B cell (primary cell): Measurements from ENCODE around the gene ESRRB. TPM values are rescaled to one million over a fixed set of nuclear protein-coding genes. Genes with fewer than 3 reads are reported as not detected.

Experiments
- ATAC-seq: fragments of 200-7000 bp; cut with Tn5 transposase; one replicate; pipeline ENCODE4 v1.10.0; 2021; ENCODE audit warnings: low read depth, mild to moderate bottlenecking, moderate number of reproducible peaks, moderate library complexity
- CTCF ChIA-PET: fragments of 350-600 bp; sonication (Branson Sonifier 250); formaldehyde crosslinking; loops from one replicate; lab custom pipeline; 2021; ENCODE audit warnings: antibody characterized with exemption, inconsistent platforms; lab: Charles Lee
- POLR2A ChIA-PET: fragments of 350-600 bp; sonication (Branson Sonifier 250); formaldehyde crosslinking; loops from one replicate; lab custom pipeline; 2021; ENCODE audit warnings: antibody characterized with exemption; lab: Charles Lee
- DNase-seq: peaks from one replicate; pipeline ENCODE4 v3.0.0; 2013
- H2AFZ ChIP-seq: 2 replicates; pipeline ENCODE4 v1.6.1; 2012; ENCODE audit warnings: mild to moderate bottlenecking, low read depth, low read length; ENCODE audit not compliant: insufficient read depth, poor library complexity, severe bottlenecking
- H3K27ac ChIP-seq, 2 donors: 1 replicate in 1 of 2; 2 replicates in 1 of 2; pipeline ENCODE4 v1.5.1; 2012 to 2013; ENCODE audit warnings: low read length in 2 of 2, mild to moderate bottlenecking in 2 of 2, moderate library complexity in 1 of 2
- H3K27me3 ChIP-seq, 4 experiments: fragments of 200-600 bp in 1 of 4; sonication (generic) in 1 of 4; replicated peaks in 1 of 4; 1 replicate in 2 of 4; 2 replicates in 2 of 4; pipeline versions ENCODE4 v1.6.1 to v1.7.0; 2013 to 2016; ENCODE audit warnings: low read length in 3 of 4, mild to moderate bottlenecking in 2 of 4, mixed read lengths in 1 of 4, moderate library complexity in 1 of 4; ENCODE audit not compliant: insufficient read depth in 4 of 4, control insufficient read depth in 3 of 4; ENCODE audit errors: control extremely low read depth in 1 of 4
- H3K36me3 ChIP-seq, 2 experiments: replicated peaks in 1 of 2; 1 replicate in 1 of 2; 2 replicates in 1 of 2; pipeline versions ENCODE4 v1.6.1 to v1.7.1; 2013; ENCODE audit warnings: low read length in 1 of 2; ENCODE audit not compliant: insufficient read depth in 2 of 2, control insufficient read depth in 1 of 2; ENCODE audit errors: control extremely low read depth in 1 of 2, extremely low read depth in 1 of 2
- H3K4me1 ChIP-seq, 2 donors: fragments of 200-600 bp in 1 of 2; sonication (generic) in 1 of 2; 1 replicate in 1 of 2; 2 replicates in 1 of 2; pipeline versions ENCODE4 v1.5.1 to v1.6.1; 2013 to 2017; ENCODE audit warnings: low read length in 2 of 2; ENCODE audit not compliant: control insufficient read depth in 2 of 2, insufficient read depth in 2 of 2
- H3K4me2 ChIP-seq: replicated peaks from 2 replicates; pipeline ENCODE3; 2012; ENCODE audit warnings: mild to moderate bottlenecking, low read depth, low read length; ENCODE audit not compliant: poor library complexity, severe bottlenecking
- H3K4me3 ChIP-seq, 5 experiments: fragments of 200-600 bp in 1 of 5; sonication (generic) in 1 of 5; 1 replicate in 3 of 5; 2 replicates in 2 of 5; pipeline versions ENCODE4 v1.5.1 to v1.7.0; 2011 to 2016; ENCODE audit warnings: low read length in 4 of 5, mild to moderate bottlenecking in 4 of 5, low read depth in 2 of 5, control low read depth in 1 of 5, moderate library complexity in 1 of 5; ENCODE audit not compliant: insufficient read depth in 1 of 5; ENCODE audit errors: control extremely low read depth in 1 of 5, extremely low read depth in 1 of 5
- H3K79me2 ChIP-seq: fragments of 200-600 bp; sonication (generic); one replicate; pipeline ENCODE4 v1.6.0; 2016; ENCODE audit warnings: low read length; ENCODE audit not compliant: control insufficient read depth, insufficient read depth
- H3K9ac ChIP-seq: fragments of 200-600 bp; sonication (generic); 2 replicates; pipeline ENCODE4 v1.6.1; 2017; ENCODE audit warnings: mild to moderate bottlenecking, low read length, moderate library complexity
- H3K9me3 ChIP-seq, 3 donors: one replicate each; pipeline versions ENCODE4 v1.6.1 to v1.7.1; 2013; ENCODE audit warnings: low read length in 2 of 3; ENCODE audit not compliant: control insufficient read depth in 2 of 3, insufficient read depth in 1 of 3; ENCODE audit errors: control extremely low read depth in 1 of 3
- H4K20me1 ChIP-seq: 2 replicates; pipeline ENCODE4 v1.6.0; 2012; ENCODE audit warnings: mild to moderate bottlenecking, low read length; ENCODE audit not compliant: insufficient read depth, control insufficient read depth, poor library complexity, severe bottlenecking
- H3K27ac Mint-ChIP-seq: one replicate; pipeline ENCODE4 v1.8.0; 2021; ENCODE audit warnings: mixed read lengths
- H3K27me3 Mint-ChIP-seq: one replicate; pipeline ENCODE4 v1.8.0; 2021; ENCODE audit warnings: mixed read lengths
- H3K4me1 Mint-ChIP-seq: one replicate; pipeline ENCODE4 v1.8.0; 2021; ENCODE audit warnings: mixed read lengths
- H3K4me3 Mint-ChIP-seq: one replicate; pipeline ENCODE4 v1.8.0; 2021; ENCODE audit warnings: mixed read lengths
- H3K9me3 Mint-ChIP-seq: one replicate; pipeline ENCODE4 v1.8.0; 2022; ENCODE audit warnings: mixed read lengths; ENCODE audit not compliant: insufficient read depth
- CTCF ChIP-seq: fragments of 200-600 bp; IDR thresholded peaks from one replicate; pipeline ENCODE4 v1.8.0; 2022; ENCODE audit warnings: antibody characterized with exemption, mild to moderate bottlenecking
- EZH2 ChIP-seq: IDR thresholded peaks from 2 replicates; pipeline ENCODE4 v1.6.1; 2012; ENCODE audit warnings: borderline replicate concordance, low read depth, mild to moderate bottlenecking, moderate library complexity, low read length; ENCODE audit not compliant: insufficient read depth, poor library complexity, severe bottlenecking
- WGBS: methylation state at CpG from one replicate; pipeline ENCODE4 v1.1.5; 2013; ENCODE audit warnings: missing lambda C conversion rate; ENCODE audit not compliant: insufficient coverage; 5-methylcytosine and 5-hydroxymethylcytosine counted together
- intact Hi-C: fragments of 100-400 bp; cut with micrococcal nuclease; formaldehyde crosslinking; loops from one replicate; pipeline ENCODE4 v1.10.0; 2022
- polyA plus RNA-seq: library from polyadenylated mRNA; depleted of rRNA; stranded (reverse); fragments of >200 nt; gene quantifications from 2 replicates; pipeline ENCODE4 v1.2.3, GENCODE V29; 2012
- total RNA-seq, 2 donors: library from RNA; stranded (reverse); fragments of 120-200 nt in 1 of 2; gene quantifications; 1 replicate in 1 of 2; 2 replicates in 1 of 2; pipeline versions ENCODE4 v1.2.3 to v1.2.4, GENCODE V29; 2013 to 2022

ESRRB gene
- total and polyA plus RNA-seq, 2 donors (not counting 1 experiment from before 2014, with no cell fraction given), result 0.13 TPM; not detected in 1

DNA sequence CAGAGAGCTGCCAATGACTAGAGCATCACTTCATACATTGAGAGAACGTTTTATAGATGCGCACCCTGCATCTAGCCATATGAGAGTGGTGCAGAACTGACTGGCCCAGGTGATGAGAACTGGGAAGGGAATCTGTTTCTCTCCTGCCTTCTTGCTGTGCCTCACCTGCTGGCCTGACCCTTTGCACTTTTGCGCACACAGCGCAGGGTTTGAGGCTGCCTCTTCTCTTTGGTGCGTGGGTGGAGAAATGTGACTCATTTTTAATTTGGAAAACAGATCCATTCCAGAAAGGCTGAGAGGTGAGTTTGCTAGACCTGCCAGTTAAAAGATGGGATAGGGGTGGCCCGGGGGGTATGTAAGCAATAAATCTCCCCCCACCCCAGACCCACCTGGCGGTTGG, 453 bp upstream of the ESRRB start:
- H2AFZ ChIP-seq, result no peak overlapping the region
- ATAC-seq (no peak), DNase-seq (no peak)
- H3K9me3 ChIP-seq, result no peaks in the 10 kb centered on the region
- no peak overlapping the region for H3K4me3 ChIP-seq
- Mint-ChIP-seq H3K27me3 (peaks cover 58% of the 10 kb centered on the region), H3K4me3 (no peak overlapping the region), H3K9me3 (no peaks in the 10 kb centered on the region), H3K27ac (no peak overlapping the region), H3K4me1 (peaks cover 2% of the 10 kb centered on the region)
- no peaks in the 10 kb centered on the region for H3K4me1 ChIP-seq
- H3K27ac ChIP-seq, result no peak overlapping the region
- no peak for TF ChIP-seq CTCF
- TF ChIP-seq EZH2, result no peak
- intact Hi-C loops, result no loop called here
- ChIA-PET POLR2A (no interaction called here), CTCF (no interaction called here)
- H3K9ac ChIP-seq, result no peak overlapping the region
- H4K20me1 ChIP-seq, result no peaks in the 10 kb centered on the region
- H3K27me3 ChIP-seq, result peaks cover 0 to 48% (median 11%) of the 10 kb centered on the region in 4 experiments
- H3K36me3 ChIP-seq, result no peaks in the 10 kb centered on the region
- 68% methylated on average over 4 of the region's 7 CpGs for WGBS
- H3K4me2 ChIP-seq, result no peak overlapping the region
- no peaks in the 10 kb centered on the region for H3K79me2 ChIP-seq

DNA sequence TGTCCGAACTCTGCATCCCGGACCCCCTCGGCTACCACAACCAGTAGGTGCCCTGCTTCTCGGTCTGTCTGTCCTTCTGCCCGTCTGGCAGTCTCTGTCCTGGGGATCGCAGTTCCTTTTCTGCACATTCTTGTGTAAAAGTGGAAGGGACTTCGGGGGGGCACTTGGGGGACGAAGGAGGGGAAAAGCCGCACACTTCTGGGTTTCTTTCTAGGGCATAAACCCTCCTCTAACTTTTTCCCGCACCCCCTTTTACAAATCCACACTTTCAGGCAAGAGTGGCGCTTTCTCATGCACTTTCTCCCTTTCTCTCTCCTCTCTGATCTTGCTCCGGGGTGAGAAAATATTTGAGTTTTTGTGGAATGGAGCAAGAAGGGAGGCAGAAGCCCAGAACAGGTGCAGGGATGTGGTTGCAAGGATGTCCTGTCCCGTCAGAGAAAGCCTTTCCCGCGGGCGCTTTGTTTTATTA, 506 bp downstream of the ESRRB start:
- ATAC-seq (no peak), DNase-seq (no peak)
- Histone ChIP-seq H3K4me3 (no peak overlapping the region), H3K27ac (no peak overlapping the region), H3K9me3 (no peaks in the 10 kb centered on the region), H3K4me2 (no peak overlapping the region), H2AFZ (no peak overlapping the region), H4K20me1 (no peaks in the 10 kb centered on the region), H3K36me3 (no peaks in the 10 kb centered on the region), H3K4me1 (no peaks in the 10 kb centered on the region), H3K27me3 (peaks cover 0 to 52% (median 12%) of the 10 kb centered on the region in 4 experiments), H3K9ac (no peak overlapping the region), H3K79me2 (no peaks in the 10 kb centered on the region)
- peaks cover 2% of the 10 kb centered on the region for H3K4me1 Mint-ChIP-seq
- no peak for TF ChIP-seq EZH2
- no peak for TF ChIP-seq CTCF
- H3K27ac Mint-ChIP-seq, result no peak overlapping the region
- CTCF ChIA-PET, result no interaction called here
- intact Hi-C loops, result no loop called here
- H3K4me3 Mint-ChIP-seq, result no peak overlapping the region
- POLR2A ChIA-PET, result no interaction called here
- H3K27me3 Mint-ChIP-seq, result peaks cover 54% of the 10 kb centered on the region
- 3% methylated on average over 9 of the region's 16 CpGs for WGBS
- no peaks in the 10 kb centered on the region for H3K9me3 Mint-ChIP-seq
